GM23338 (cell line): ENCODE data around the gene DIAPH1. TPM values are rescaled to one million over a fixed set of nuclear protein-coding genes. Genes with fewer than 3 reads are reported as not detected.

Experiments
- ATAC-seq: fragments of 200-7000 bp; cut with Tn5 transposase; 3 replicates; pipeline ENCODE4 v1.9.1; 2020
- DNase-seq: peaks from one replicate; pipeline ENCODE4 v3.0.0-alpha.2; 2015; ENCODE audit warnings: low spot score
- H2AFZ ChIP-seq: fragments of 200-600 bp; sonication (generic); 2 replicates; pipeline ENCODE4 v1.8.0; 2016; ENCODE audit warnings: antibody characterized with exemption, mild to moderate bottlenecking, moderate library complexity
- H3F3A ChIP-seq: fragments of 200-600 bp; sonication (generic); replicated peaks from 2 replicates; pipeline ENCODE4 v1.8.0; 2017; ENCODE audit warnings: antibody characterized with exemption, mixed run types, low read depth
- H3K27ac ChIP-seq: fragments of 200-600 bp; sonication (generic); 2 replicates; pipeline ENCODE4 v1.6.1; 2016; ENCODE audit warnings: low read depth
- H3K27me3 ChIP-seq: fragments of 200-600 bp; sonication (generic); 2 replicates; pipeline ENCODE4 v1.8.0; 2016; ENCODE audit warnings: mild to moderate bottlenecking, mixed run types, moderate library complexity; ENCODE audit not compliant: insufficient read depth
- H3K36me3 ChIP-seq: fragments of 200-600 bp; sonication (generic); 2 replicates; pipeline ENCODE4 v1.8.0; 2016; ENCODE audit warnings: mild to moderate bottlenecking; ENCODE audit not compliant: insufficient read depth
- H3K4me1 ChIP-seq: fragments of 200-600 bp; sonication (generic); 2 replicates; pipeline ENCODE4 v1.8.0; 2016; ENCODE audit warnings: mild to moderate bottlenecking, moderate library complexity; ENCODE audit not compliant: insufficient read depth
- H3K4me2 ChIP-seq: fragments of 200-600 bp; sonication (generic); 2 replicates; pipeline ENCODE4 v1.7.1; 2017; ENCODE audit warnings: mixed run types
- H3K4me3 ChIP-seq: fragments of 200-600 bp; sonication (generic); 2 replicates; pipeline ENCODE4 v1.6.1; 2016; ENCODE audit warnings: mixed run types
- H3K79me2 ChIP-seq: fragments of 200-600 bp; sonication (generic); replicated peaks from 2 replicates; pipeline ENCODE4 v1.8.0; 2017; ENCODE audit warnings: mild to moderate bottlenecking; ENCODE audit not compliant: insufficient read depth
- H3K9me2 ChIP-seq: fragments of 200-600 bp; sonication (generic); 2 replicates; pipeline ENCODE4 v1.8.0; 2017; ENCODE audit not compliant: insufficient read depth
- H4K20me1 ChIP-seq: fragments of 200-600 bp; sonication (generic); replicated peaks from 2 replicates; pipeline ENCODE4 v1.8.0; 2017; ENCODE audit warnings: mild to moderate bottlenecking; ENCODE audit not compliant: insufficient read depth
- H3K27ac Mint-ChIP-seq: 2 replicates; pipeline ENCODE4 v1.8.0; 2020; ENCODE audit warnings: inconsistent platforms, mild to moderate bottlenecking, moderate library complexity, mixed read lengths
- H3K27me3 Mint-ChIP-seq: 3 replicates; pipeline ENCODE4 v1.8.0; 2022; ENCODE audit warnings: low read depth, mild to moderate bottlenecking, moderate library complexity, mixed read lengths, inconsistent platforms; ENCODE audit not compliant: insufficient read depth, poor library complexity
- H3K36me3 Mint-ChIP-seq: 3 replicates; pipeline ENCODE4 v1.8.0; 2021; ENCODE audit warnings: low read depth, mild to moderate bottlenecking, inconsistent platforms, moderate library complexity, mixed read lengths
- H3K4me1 Mint-ChIP-seq: 3 replicates; pipeline ENCODE4 v1.8.0; 2020; ENCODE audit warnings: mild to moderate bottlenecking, inconsistent platforms, mixed read lengths
- H3K4me3 Mint-ChIP-seq: 3 replicates; pipeline ENCODE4 v1.8.0; 2021; ENCODE audit warnings: moderate library complexity, mild to moderate bottlenecking, inconsistent platforms, mixed read lengths
- H3K9me3 Mint-ChIP-seq: 3 replicates; pipeline ENCODE4 v1.8.0; 2020; ENCODE audit warnings: moderate library complexity, mild to moderate bottlenecking, inconsistent platforms, mixed read lengths
- CREB1 ChIP-seq: fragments of 250-450 bp; sonication (Bioruptor Pico); IDR thresholded peaks from 2 replicates; pipeline ENCODE4 v1.5.0; 2020; ENCODE audit warnings: low read depth, mild to moderate bottlenecking, moderate library complexity
- CTCF ChIP-seq, 2 experiments: fragments of 200-600 bp in 1 of 2; sonication (generic) in 1 of 2; conservative IDR thresholded peaks; 2 replicates each; pipeline versions ENCODE4 v1.5.1 to v1.6.1; 2016 to 2017; ENCODE audit warnings: antibody characterized with exemption in 2 of 2, low read depth in 2 of 2, mild to moderate bottlenecking in 2 of 2, moderate library complexity in 1 of 2
- ETS1 ChIP-seq: IDR thresholded peaks from 2 replicates; pipeline ENCODE4 v1.6.1; 2016; ENCODE audit warnings: antibody characterized with exemption
- EZH2 ChIP-seq: fragments of 200-600 bp; sonication (generic); IDR thresholded peaks from one replicate; pipeline ENCODE4 v1.8.0; 2017; ENCODE audit warnings: antibody characterized with exemption, mild to moderate bottlenecking, low read depth; ENCODE audit not compliant: unreplicated experiment
- EZH2phosphoT487 ChIP-seq: fragments of 200-600 bp; sonication (generic); IDR thresholded peaks from one replicate; pipeline ENCODE4 v1.8.1; 2018; ENCODE audit warnings: antibody characterized with exemption; ENCODE audit not compliant: unreplicated experiment
- NANOG ChIP-seq: IDR thresholded peaks from 2 replicates; pipeline ENCODE4 v1.6.1; 2016; ENCODE audit warnings: antibody characterized with exemption, borderline replicate concordance
- POLR2AphosphoS5 ChIP-seq: IDR thresholded peaks from 2 replicates; pipeline ENCODE4 v1.6.1; 2016; ENCODE audit warnings: antibody characterized with exemption, low read depth
- REST ChIP-seq: IDR thresholded peaks from one replicate; pipeline ENCODE4 v1.6.1; 2018; ENCODE audit warnings: antibody characterized with exemption; ENCODE audit not compliant: unreplicated experiment
- ZNF114 ChIP-seq: fragments of 250-450 bp; sonication (Bioruptor Pico); IDR thresholded peaks from 2 replicates; pipeline ENCODE4 v1.5.0; 2020; ENCODE audit warnings: mild to moderate bottlenecking, moderate library complexity
- ZNF331 ChIP-seq: fragments of 250-450 bp; sonication (Bioruptor Pico); IDR thresholded peaks from 2 replicates; pipeline ENCODE4 v1.5.0; 2020; ENCODE audit warnings: low read depth, mild to moderate bottlenecking, moderate library complexity
- ZNF462 ChIP-seq: fragments of 250-450 bp; sonication (Bioruptor Pico); IDR thresholded peaks from 2 replicates; pipeline ENCODE4 v1.5.0; 2020; ENCODE audit warnings: mild to moderate bottlenecking, moderate library complexity
- polyA plus RNA-seq: library from polyadenylated mRNA; unstranded; fragments of >200 nt; fragmentation: Nextera tagmentation; extraction: Ambion mirVana; gene quantifications from 2 replicates; pipeline ENCODE4 v1.2.1, GENCODE V29; 2016
- total RNA-seq: library from RNA; depleted of rRNA; stranded (reverse); fragments of >200 nt; shearing (Covaris generic); gene quantifications from 2 replicates; pipeline ENCODE4 v1.2.3, GENCODE V29; 2014

DIAPH1 gene
- total and polyA plus RNA-seq, 2 experiments from 2014 or later = 42.9 to 104 TPM

GRCh38 chr5:141646026-141646425 lies 27.2 kb upstream of the DIAPH1 start:
- no peak for DNase-seq
- 0 out of 2 replicates have a peak, but pooled peaks cover 4% of the 10 kb centered on the region for H3F3A ChIP-seq
- no peaks in the 10 kb centered on the region for H3K27me3 ChIP-seq
- Mint-ChIP-seq H3K9me3 (no peaks in the 10 kb centered on the region), H3K27me3 (peaks cover 10% of the 10 kb centered on the region), H3K4me1 (peaks cover 20% of the 10 kb centered on the region), H3K4me3 (no peak overlapping the region), H3K27ac (no peak overlapping the region), H3K36me3 (peaks cover 43% of the 10 kb centered on the region)
- H3K4me2 ChIP-seq = no peak overlapping the region
- H3K27ac ChIP-seq = no peak overlapping the region
- H2AFZ ChIP-seq = no peak overlapping the region
- no peaks in the 10 kb centered on the region for H3K79me2 ChIP-seq
- ATAC-seq = no peak
- H3K4me3 ChIP-seq = no peak overlapping the region
- peaks cover 5% of the 10 kb centered on the region; the same call in 1 of the 2 replicates for H4K20me1 ChIP-seq
- TF ChIP-seq EZH2 (no peak), ZNF462 (CRISPR knock-in tag) (no peak), ZNF331 (CRISPR knock-in tag) (no peak), CTCF (conservative IDR thresholded peaks at IDR 0.05; ENCODE audit: low read depth in 2 of 2) (no peak), NANOG (no peak), ETS1 (no peak), REST (no peak), POLR2AphosphoS5 (no peak), CREB1 (CRISPR knock-in tag) (no peak), EZH2phosphoT487 (no peak), ZNF114 (CRISPR knock-in tag) (no peak)
- H3K36me3 ChIP-seq = no peaks in the 10 kb centered on the region; the same call in 1 of the 2 replicates
- H3K4me1 ChIP-seq = peaks cover 9% of the 10 kb centered on the region; the same call in 1 of the 2 replicates
- no peaks in the 10 kb centered on the region for H3K9me2 ChIP-seq
